GM12872 (cell line): ENCODE measurements around the gene SPC24.

Experiments used
- CTCF ChIP-seq: IDR thresholded peaks from 3 replicates; pipeline ENCODE4 v1.5.1; 2011; ENCODE audit warnings: low read depth, mild to moderate bottlenecking, low read length, moderate library complexity; ENCODE audit not compliant: insufficient read depth

Gene SPC24

GRCh38 chr19:11155373-11156120 lies at the start of gene SPC24:
TSS of gene SPC24 (minus strand) at chr19:11155782. CDS start at chr19:11155776, 6 bp downstream.
- TF ChIP-seq CTCF = no peak

GRCh38 chr19:11204943-11205349 lies 49.4 kb upstream of the SPC24 start:
- no peak for TF ChIP-seq CTCF

GRCh38 chr19:11204076-11204602 lies 48.6 kb upstream of the SPC24 start:
- no peak for TF ChIP-seq CTCF

GRCh38 chr19:11203194-11204075 lies 47.9 kb upstream of the SPC24 start:
- TF ChIP-seq CTCF = peak; percentile 90

- TF ChIP-seq CTCF = no peak
These were observed 47.1 kb upstream of the SPC24 start for GRCh38 chr19:11202488-11203193.

GRCh38 chr19:11201791-11202190 lies 46.2 kb upstream of the SPC24 start:
- TF ChIP-seq CTCF = no peak

GRCh38 chr19:11200931-11201330 lies 45.3 kb upstream of the SPC24 start:
- TF ChIP-seq CTCF = no peak
